Measurements from ENCODE around the gene GNPTG. TPM values are rescaled to one million over a fixed set of nuclear protein-coding genes. Genes with fewer than 3 reads are reported as not detected.

The GNPTG gene
- total and polyA plus RNA-seq, 2 of the 13 experiments (the other 11 are each of a cell fraction or from before 2014, with no cell fraction given): 22.7 to 71.1 TPM

GRCh38 chr16:1330931-1331711 lies 20.6 kb upstream of the GNPTG start (continued):
- 0 out of 2 replicates have a peak, but pooled peaks have one; percentile 39 for TF ChIP-seq ZNF350 (CRISPR knock-in tag; IDR thresholded peaks at IDR 0.05; ENCODE audit: borderline replicate concordance, low read depth)
- TF ChIP-seq CTCF (CRISPR knock-in tag; IDR thresholded peaks at IDR 0.05): 0 out of 2 replicates have a peak, but pooled peaks have one; percentile 4
- TF ChIP-seq KDM1A (CRISPR knock-in tag; IDR thresholded peaks at IDR 0.05): peak; percentile 81
- TF ChIP-seq ARHGAP35 (CRISPR knock-in tag; IDR thresholded peaks at IDR 0.05; ENCODE audit: borderline replicate concordance): no peak
- 0 out of 2 replicates have a peak, but pooled peaks have one; percentile 52 for TF ChIP-seq ZNF776 (CRISPR knock-in tag; IDR thresholded peaks at IDR 0.05)
- TF ChIP-seq, protein P1, sequence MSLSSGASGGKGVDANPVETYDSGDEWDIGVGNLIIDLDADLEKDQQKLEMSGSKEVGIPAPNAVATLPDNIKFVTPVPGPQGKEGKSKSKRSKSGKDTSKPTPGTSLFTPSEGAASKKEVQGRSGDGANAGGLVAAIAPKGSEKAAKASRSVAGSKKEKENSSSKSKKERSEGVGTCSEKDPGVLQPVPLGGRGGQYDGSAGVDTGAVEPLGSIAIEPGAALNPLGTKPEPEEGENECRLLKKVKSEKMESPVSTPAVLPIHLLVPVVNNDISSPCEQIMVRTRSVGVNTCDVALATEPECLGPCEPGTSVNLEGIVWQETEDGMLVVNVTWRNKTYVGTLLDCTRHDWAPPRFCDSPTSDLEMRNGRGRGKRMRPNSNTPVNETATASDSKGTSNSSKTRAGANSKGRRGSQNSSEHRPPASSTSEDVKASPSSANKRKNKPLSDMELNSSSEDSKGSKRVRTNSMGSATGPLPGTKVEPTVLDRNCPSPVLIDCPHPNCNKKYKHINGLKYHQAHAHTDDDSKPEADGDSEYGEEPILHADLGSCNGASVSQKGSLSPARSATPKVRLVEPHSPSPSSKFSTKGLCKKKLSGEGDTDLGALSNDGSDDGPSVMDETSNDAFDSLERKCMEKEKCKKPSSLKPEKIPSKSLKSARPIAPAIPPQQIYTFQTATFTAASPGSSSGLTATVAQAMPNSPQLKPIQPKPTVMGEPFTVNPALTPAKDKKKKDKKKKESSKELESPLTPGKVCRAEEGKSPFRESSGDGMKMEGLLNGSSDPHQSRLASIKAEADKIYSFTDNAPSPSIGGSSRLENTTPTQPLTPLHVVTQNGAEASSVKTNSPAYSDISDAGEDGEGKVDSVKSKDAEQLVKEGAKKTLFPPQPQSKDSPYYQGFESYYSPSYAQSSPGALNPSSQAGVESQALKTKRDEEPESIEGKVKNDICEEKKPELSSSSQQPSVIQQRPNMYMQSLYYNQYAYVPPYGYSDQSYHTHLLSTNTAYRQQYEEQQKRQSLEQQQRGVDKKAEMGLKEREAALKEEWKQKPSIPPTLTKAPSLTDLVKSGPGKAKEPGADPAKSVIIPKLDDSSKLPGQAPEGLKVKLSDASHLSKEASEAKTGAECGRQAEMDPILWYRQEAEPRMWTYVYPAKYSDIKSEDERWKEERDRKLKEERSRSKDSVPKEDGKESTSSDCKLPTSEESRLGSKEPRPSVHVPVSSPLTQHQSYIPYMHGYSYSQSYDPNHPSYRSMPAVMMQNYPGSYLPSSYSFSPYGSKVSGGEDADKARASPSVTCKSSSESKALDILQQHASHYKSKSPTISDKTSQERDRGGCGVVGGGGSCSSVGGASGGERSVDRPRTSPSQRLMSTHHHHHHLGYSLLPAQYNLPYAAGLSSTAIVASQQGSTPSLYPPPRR (CRISPR knock-in tag; IDR thresholded peaks at IDR 0.05; ENCODE audit: borderline replicate concordance): 0 out of 2 replicates have a peak, but pooled peaks have one; percentile 10
- TF ChIP-seq, protein P2, sequence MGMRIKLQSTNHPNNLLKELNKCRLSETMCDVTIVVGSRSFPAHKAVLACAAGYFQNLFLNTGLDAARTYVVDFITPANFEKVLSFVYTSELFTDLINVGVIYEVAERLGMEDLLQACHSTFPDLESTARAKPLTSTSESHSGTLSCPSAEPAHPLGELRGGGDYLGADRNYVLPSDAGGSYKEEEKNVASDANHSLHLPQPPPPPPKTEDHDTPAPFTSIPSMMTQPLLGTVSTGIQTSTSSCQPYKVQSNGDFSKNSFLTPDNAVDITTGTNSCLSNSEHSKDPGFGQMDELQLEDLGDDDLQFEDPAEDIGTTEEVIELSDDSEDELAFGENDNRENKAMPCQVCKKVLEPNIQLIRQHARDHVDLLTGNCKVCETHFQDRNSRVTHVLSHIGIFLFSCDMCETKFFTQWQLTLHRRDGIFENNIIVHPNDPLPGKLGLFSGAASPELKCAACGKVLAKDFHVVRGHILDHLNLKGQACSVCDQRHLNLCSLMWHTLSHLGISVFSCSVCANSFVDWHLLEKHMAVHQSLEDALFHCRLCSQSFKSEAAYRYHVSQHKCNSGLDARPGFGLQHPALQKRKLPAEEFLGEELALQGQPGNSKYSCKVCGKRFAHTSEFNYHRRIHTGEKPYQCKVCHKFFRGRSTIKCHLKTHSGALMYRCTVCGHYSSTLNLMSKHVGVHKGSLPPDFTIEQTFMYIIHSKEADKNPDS (CRISPR knock-in tag; IDR thresholded peaks at IDR 0.05): 0 out of 2 replicates have a peak, but pooled peaks have one; percentile 8
- peak; percentile 33; the same call in 1 of the 2 replicates for TF ChIP-seq AHR (CRISPR knock-in tag; IDR thresholded peaks at IDR 0.05)
- no peak for TF ChIP-seq ZSCAN31 (CRISPR knock-in tag; IDR thresholded peaks at IDR 0.05; ENCODE audit: low read depth)
- TF ChIP-seq ZNF251 (CRISPR knock-in tag; IDR thresholded peaks at IDR 0.05): no peak
- no peak for TF ChIP-seq ZNF235 (CRISPR knock-in tag; IDR thresholded peaks at IDR 0.05; ENCODE audit: borderline replicate concordance)
- 0 out of 2 replicates have a peak, but pooled peaks have one; percentile 8 for TF ChIP-seq ZNF142 (CRISPR knock-in tag; IDR thresholded peaks at IDR 0.05)
